ENCODE measurements around the gene PIP5K1C.

DNA sequence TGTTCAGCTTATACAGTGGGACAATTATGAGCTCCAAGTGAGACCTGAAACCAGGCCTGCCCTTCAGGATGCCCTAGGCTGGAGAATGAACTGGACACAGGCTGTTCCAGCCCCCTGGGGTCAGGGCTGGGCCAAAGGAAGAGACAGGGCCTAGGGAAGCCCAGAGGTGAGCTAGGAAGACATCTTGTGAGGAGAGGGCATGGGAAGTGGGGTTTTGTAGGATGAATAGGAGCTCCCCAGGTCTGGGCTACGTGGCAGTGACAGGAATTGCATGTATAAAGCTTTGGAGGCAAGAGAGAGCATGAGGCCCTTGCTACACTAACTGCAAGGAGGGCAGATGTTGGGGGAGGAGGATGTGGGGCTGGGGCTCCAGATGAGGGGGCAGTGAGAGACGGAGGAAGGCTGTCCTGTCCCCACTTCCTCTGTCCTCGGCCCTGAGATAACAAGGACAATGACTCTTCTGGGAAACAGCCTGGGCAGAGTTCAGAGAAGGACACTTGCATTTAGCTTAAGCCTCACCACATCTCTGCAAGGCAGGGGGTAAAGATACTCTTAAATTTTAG, 92.1 kb downstream of the PIP5K1C start:
- TF ChIP-seq, protein P1, sequence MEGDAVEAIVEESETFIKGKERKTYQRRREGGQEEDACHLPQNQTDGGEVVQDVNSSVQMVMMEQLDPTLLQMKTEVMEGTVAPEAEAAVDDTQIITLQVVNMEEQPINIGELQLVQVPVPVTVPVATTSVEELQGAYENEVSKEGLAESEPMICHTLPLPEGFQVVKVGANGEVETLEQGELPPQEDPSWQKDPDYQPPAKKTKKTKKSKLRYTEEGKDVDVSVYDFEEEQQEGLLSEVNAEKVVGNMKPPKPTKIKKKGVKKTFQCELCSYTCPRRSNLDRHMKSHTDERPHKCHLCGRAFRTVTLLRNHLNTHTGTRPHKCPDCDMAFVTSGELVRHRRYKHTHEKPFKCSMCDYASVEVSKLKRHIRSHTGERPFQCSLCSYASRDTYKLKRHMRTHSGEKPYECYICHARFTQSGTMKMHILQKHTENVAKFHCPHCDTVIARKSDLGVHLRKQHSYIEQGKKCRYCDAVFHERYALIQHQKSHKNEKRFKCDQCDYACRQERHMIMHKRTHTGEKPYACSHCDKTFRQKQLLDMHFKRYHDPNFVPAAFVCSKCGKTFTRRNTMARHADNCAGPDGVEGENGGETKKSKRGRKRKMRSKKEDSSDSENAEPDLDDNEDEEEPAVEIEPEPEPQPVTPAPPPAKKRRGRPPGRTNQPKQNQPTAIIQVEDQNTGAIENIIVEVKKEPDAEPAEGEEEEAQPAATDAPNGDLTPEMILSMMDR (conservative IDR thresholded peaks at IDR 0.05; ENCODE audit: low read depth, low read length), result no peak
- no peak for TF ChIP-seq EZH2 (IDR thresholded peaks at IDR 0.05; ENCODE audit: borderline replicate concordance, low read depth, low read length, poor library complexity, severe bottlenecking)
